KOPT-K1 (cell line): ENCODE results near the gene GLYATL2.

ENCODE experiments used
- H3K27ac ChIP-seq: fragments of 200-600 bp; sonication (generic); 2 replicates; pipeline ENCODE4 v1.5.1; 2016; ENCODE audit warnings: antibody characterized with exemption, mild to moderate bottlenecking, low read depth, low read length; ENCODE audit not compliant: poor library complexity, severe bottlenecking
- H3K36me3 ChIP-seq: fragments of 200-600 bp; sonication (generic); 2 replicates; pipeline ENCODE4 v1.5.1; 2017; ENCODE audit warnings: antibody characterized with exemption, mild to moderate bottlenecking, low read length, moderate library complexity; ENCODE audit not compliant: insufficient read depth
- H3K9me3 ChIP-seq: fragments of 200-600 bp; sonication (generic); 2 replicates; pipeline ENCODE4 v1.5.1; 2017; ENCODE audit warnings: antibody characterized with exemption, low read length, mild to moderate bottlenecking; ENCODE audit not compliant: insufficient read depth, poor library complexity, severe bottlenecking

The GLYATL2 gene

GRCh38 chr11:58830673-58831301, 13.7 kb downstream of the GLYATL2 start:
- H3K36me3 ChIP-seq, result no peaks in the 10 kb centered on the region
- no peak overlapping the region for H3K27ac ChIP-seq
- H3K9me3 ChIP-seq, result peaks cover 11% of the 10 kb centered on the region

- no peaks in the 10 kb centered on the region for H3K36me3 ChIP-seq
- H3K9me3 ChIP-seq, result peaks cover 11% of the 10 kb centered on the region
- no peak overlapping the region for H3K27ac ChIP-seq
Observed at GRCh38 chr11:58829786-58830185, 14.7 kb downstream of the GLYATL2 start.

- Histone ChIP-seq H3K27ac (no peak overlapping the region), H3K36me3 (no peaks in the 10 kb centered on the region), H3K9me3 (peaks cover 26% of the 10 kb centered on the region)
Observed at GRCh38 chr11:58813693-58814092, 30.8 kb downstream of the GLYATL2 start.

GRCh38 chr11:58811499-58811898, 33.0 kb downstream of the GLYATL2 start:
- no peak overlapping the region for H3K27ac ChIP-seq
- H3K36me3 ChIP-seq, result no peaks in the 10 kb centered on the region
- peaks cover 26% of the 10 kb centered on the region for H3K9me3 ChIP-seq

GRCh38 chr11:58807343-58807742, 37.2 kb downstream of the GLYATL2 start:
- no peaks in the 10 kb centered on the region for H3K9me3 ChIP-seq
- no peak overlapping the region for H3K27ac ChIP-seq
- no peaks in the 10 kb centered on the region for H3K36me3 ChIP-seq

- Histone ChIP-seq H3K9me3 (no peaks in the 10 kb centered on the region), H3K27ac (no peak overlapping the region), H3K36me3 (no peaks in the 10 kb centered on the region)
Observed at GRCh38 chr11:58805065-58805464, 39.4 kb downstream of the GLYATL2 start.

GRCh38 chr11:58801974-58802545, 42.4 kb downstream of the GLYATL2 start:
- H3K36me3 ChIP-seq, result no peaks in the 10 kb centered on the region
- no peaks in the 10 kb centered on the region for H3K9me3 ChIP-seq
- no peak overlapping the region for H3K27ac ChIP-seq

GRCh38 chr11:58801302-58801701, 43.2 kb downstream of the GLYATL2 start:
- Histone ChIP-seq H3K36me3 (no peaks in the 10 kb centered on the region), H3K9me3 (no peaks in the 10 kb centered on the region), H3K27ac (no peak overlapping the region)

- no peak overlapping the region for H3K27ac ChIP-seq
- no peaks in the 10 kb centered on the region for H3K36me3 ChIP-seq
- peaks cover 7% of the 10 kb centered on the region for H3K9me3 ChIP-seq
Observed at GRCh38 chr11:58796333-58796732, 48.2 kb downstream of the GLYATL2 start.

GRCh38 chr11:58788355-58789023, 56.0 kb downstream of the GLYATL2 start:
- Histone ChIP-seq H3K27ac (no peak overlapping the region), H3K9me3 (peaks cover 7% of the 10 kb centered on the region), H3K36me3 (no peaks in the 10 kb centered on the region)

- no peaks in the 10 kb centered on the region for H3K36me3 ChIP-seq
- no peak overlapping the region for H3K27ac ChIP-seq
- H3K9me3 ChIP-seq, result peaks cover 6% of the 10 kb centered on the region
Observed at GRCh38 chr11:58787903-58788302, 56.6 kb downstream of the GLYATL2 start.

- Histone ChIP-seq H3K27ac (no peak overlapping the region), H3K9me3 (no peaks in the 10 kb centered on the region), H3K36me3 (no peaks in the 10 kb centered on the region)
Observed at GRCh38 chr11:58786693-58787092, 57.8 kb downstream of the GLYATL2 start.

- Histone ChIP-seq H3K27ac (no peak overlapping the region), H3K36me3 (no peaks in the 10 kb centered on the region), H3K9me3 (no peaks in the 10 kb centered on the region)
Observed at GRCh38 chr11:58784995-58785394, 59.5 kb downstream of the GLYATL2 start.
